ENCODE data around the gene CHI3L2.

- TF ChIP-seq CTCF (IDR thresholded peaks at IDR 0.05) (no peak), POLR2A (IDR thresholded peaks at IDR 0.05) (no peak)
Observed at GRCh38 chr1:111227434-111227833, at the start of gene CHI3L2.
